ENCODE results near the gene NDRG2. TPM values are rescaled to one million over a fixed set of nuclear protein-coding genes. Genes with fewer than 3 reads are reported as not detected.

The NDRG2 gene
- total RNA-seq, 1 experiment from 2014 or later: 18.9 TPM

Small RNAs within 50 kb of the gene (microRNA-seq; reads per million reads assigned to microRNA genes)
- gene MIR6717 (ENCODE audit: borderline number of aligned reads): not detected

Other genes starting within 250 kb of the NDRG2 start
- gene RNASE6, start 243.8 kb downstream of the NDRG2 start, total RNA-seq (2021; ENCODE audit: unreplicated experiment): not detected
- gene RNASE1, start 222.2 kb downstream of the NDRG2 start, total RNA-seq (2021; ENCODE audit: unreplicated experiment): 3.3 TPM
- gene RNASE3, start 133.7 kb downstream of the NDRG2 start, total RNA-seq (2021; ENCODE audit: unreplicated experiment): not detected
- gene RNASE2, start 69.6 kb downstream of the NDRG2 start, total RNA-seq (2021; ENCODE audit: unreplicated experiment): not detected
- 93.5 TPM for gene METTL17, start 35.1 kb downstream of the NDRG2 start, total RNA-seq (2021; ENCODE audit: unreplicated experiment)
- not detected for gene SLC39A2, start 25.8 kb downstream of the NDRG2 start, total RNA-seq (2021; ENCODE audit: unreplicated experiment)
- gene TPPP2, start 5.2 kb upstream of the NDRG2 start, total RNA-seq (2021; ENCODE audit: unreplicated experiment): not detected
- gene RNASE13, start 9.7 kb upstream of the NDRG2 start, total RNA-seq (2021; ENCODE audit: unreplicated experiment): 0.15 TPM
- not detected for gene RNASE7, start 17.3 kb upstream of the NDRG2 start, total RNA-seq (2021; ENCODE audit: unreplicated experiment)
- gene RNASE8, start 32.8 kb upstream of the NDRG2 start, total RNA-seq (2021; ENCODE audit: unreplicated experiment): not detected
- 6.3 TPM for gene ARHGEF40, start 45.2 kb upstream of the NDRG2 start, total RNA-seq (2021; ENCODE audit: unreplicated experiment)
- gene ZNF219, start 73.6 kb upstream of the NDRG2 start, total RNA-seq (2021; ENCODE audit: unreplicated experiment): 16.6 TPM
- 0.59 TPM for gene TMEM253, start 76.0 kb upstream of the NDRG2 start, total RNA-seq (2021; ENCODE audit: unreplicated experiment)
- gene OR5AU1, start 131.0 kb upstream of the NDRG2 start, total RNA-seq (2021; ENCODE audit: unreplicated experiment): not detected
- 843 TPM for gene HNRNPC, start 244.4 kb upstream of the NDRG2 start, total RNA-seq (2021; ENCODE audit: unreplicated experiment)

All from HCT116 (cell line).